ENCODE data around the gene WDR90. TPM values are rescaled to one million over a fixed set of nuclear protein-coding genes. Genes with fewer than 3 reads are reported as not detected.

The WDR90 gene
- polyA plus RNA-seq, 3 donors = 0.13 to 16.5 (median 1.1) TPM

- no peak for DNase-seq
- H3K4me2 ChIP-seq (replicated peaks; ENCODE audit: extremely low read depth, low read length, poor library complexity, severe bottlenecking) = no peak overlapping the region
- H3K79me2 ChIP-seq (ENCODE audit: insufficient read depth, low read length) = no peaks in the 10 kb centered on the region
- no peak overlapping the region for H3K27ac ChIP-seq (ENCODE audit: low read depth in 1 of 2, low read length in 2 of 2)
- Mint-ChIP-seq H3K9me3 (no peaks in the 10 kb centered on the region), H3K27me3 (ENCODE audit: low read depth in 3 of 3) (peaks cover 0 to 3% (median 0%) of the 10 kb centered on the region in 3 donors), H3K27ac (no peak overlapping the region), H3K4me1 (peaks cover 10% of the 10 kb centered on the region), H3K4me3 (no peak overlapping the region), H3K36me3 (peaks cover 0 to 6% of the 10 kb centered on the region in 2 donors)
- H3K36me3 ChIP-seq (replicated peaks in 1 of 2; ENCODE audit: control insufficient read depth in 1 of 2, insufficient read depth in 2 of 2, low read length in 2 of 2) = no peaks in the 10 kb centered on the region
- no peak overlapping the region for H3K9ac ChIP-seq (ENCODE audit: insufficient read depth, low read length, poor library complexity, severe bottlenecking)
- H3K9me3 ChIP-seq (replicated peaks in 1 of 2; ENCODE audit: control insufficient read depth in 1 of 2, insufficient read depth in 1 of 2, low read length in 2 of 2) = no peaks in the 10 kb centered on the region
- 83% methylated on average over 12 of the region's 20 CpGs for WGBS (ENCODE audit: insufficient coverage)
- no peak overlapping the region for H2AFZ ChIP-seq (ENCODE audit: insufficient read depth, low read depth, low read length, poor library complexity, severe bottlenecking)
- no peaks in the 10 kb centered on the region for H4K20me1 ChIP-seq (ENCODE audit: insufficient read depth, low read length)
- intact Hi-C loops (cut with micrococcal nuclease) = loop anchor here (2.0 to 5.0 kb wide), 2 partner anchors 23 to 82 kb away; partner anchors contain the start of gene METTL26 (in 2 of the 2)
- TF ChIP-seq CTCF (IDR thresholded peaks at IDR 0.05) = no peak
- H3K4me1 ChIP-seq (ENCODE audit: control insufficient read depth in 1 of 2, insufficient read depth in 2 of 2, low read length in 2 of 2) = peaks cover 11 to 16% of the 10 kb centered on the region in 2 donors
- H3K4me3 ChIP-seq (replicated peaks in 1 of 3; ENCODE audit: low read depth in 2 of 3, low read length in 3 of 3) = no peak overlapping the region
- H3K27me3 ChIP-seq (ENCODE audit: control insufficient read depth in 2 of 2, insufficient read depth in 2 of 2, low read length in 2 of 2) = no peaks in the 10 kb centered on the region
Measured at GRCh38 chr16:659618-660017, 10.5 kb downstream of the WDR90 start.

- TF ChIP-seq CTCF (IDR thresholded peaks at IDR 0.05) = no peak
- H3K4me3 Mint-ChIP-seq = peak overlapping the region in 1 of 2 donors; percentile 65
- Histone ChIP-seq H3K79me2 (ENCODE audit: insufficient read depth, low read length) (no peaks in the 10 kb centered on the region), H3K27ac (ENCODE audit: low read depth in 1 of 2, low read length in 2 of 2) (peak overlapping the region in 1 of 2 donors; percentile 40), H3K27me3 (ENCODE audit: control insufficient read depth in 2 of 2, insufficient read depth in 2 of 2, low read length in 2 of 2) (no peaks in the 10 kb centered on the region), H3K4me2 (replicated peaks; ENCODE audit: extremely low read depth, low read length, poor library complexity, severe bottlenecking) (peak overlapping the region; percentile 79), H4K20me1 (ENCODE audit: insufficient read depth, low read length) (no peaks in the 10 kb centered on the region), H3K4me3 (replicated peaks in 1 of 3; ENCODE audit: low read depth in 2 of 3, low read length in 3 of 3) (peak overlapping the region in 2 of 3 experiments; percentile 27 to 65), H3K36me3 (replicated peaks in 1 of 2; ENCODE audit: control insufficient read depth in 1 of 2, insufficient read depth in 2 of 2, low read length in 2 of 2) (no peaks in the 10 kb centered on the region), H3K4me1 (ENCODE audit: control insufficient read depth in 1 of 2, insufficient read depth in 2 of 2, low read length in 2 of 2) (peaks cover 11 to 16% of the 10 kb centered on the region in 2 donors), H3K9ac (ENCODE audit: insufficient read depth, low read length, poor library complexity, severe bottlenecking) (peak overlapping the region; percentile 13), H3K9me3 (replicated peaks in 1 of 2; ENCODE audit: control insufficient read depth in 1 of 2, insufficient read depth in 1 of 2, low read length in 2 of 2) (no peaks in the 10 kb centered on the region), H2AFZ (ENCODE audit: insufficient read depth, low read depth, low read length, poor library complexity, severe bottlenecking) (peak overlapping the region; percentile 87)
- WGBS (ENCODE audit: insufficient coverage) = 40% methylated on average over 4 of the region's 6 CpGs
- intact Hi-C loops (cut with micrococcal nuclease) = loop anchor here (2.0 to 5.0 kb wide), 2 partner anchors 23 to 83 kb away; partner anchors contain the start of gene METTL26 (in 2 of the 2)
- H3K9me3 Mint-ChIP-seq = no peaks in the 10 kb centered on the region
- H3K27ac Mint-ChIP-seq = peak overlapping the region in 1 of 7 donors; percentile 30
- H3K27me3 Mint-ChIP-seq (ENCODE audit: low read depth in 3 of 3) = peaks cover 0 to 3% (median 0%) of the 10 kb centered on the region in 3 donors
- H3K4me1 Mint-ChIP-seq = peaks cover 10% of the 10 kb centered on the region
- DNase-seq = no peak
- peaks cover 0 to 6% of the 10 kb centered on the region in 2 donors for H3K36me3 Mint-ChIP-seq
Measured at GRCh38 chr16:660132-660458, 10.9 kb downstream of the WDR90 start.
